ENCODE results near the gene PDZK1IP1.
"Not testable (repeated sequence)": the region's sequence is repeated elsewhere in the genome, so short reads cannot be mapped to it uniquely, and the experiment has no call there.

DNA sequence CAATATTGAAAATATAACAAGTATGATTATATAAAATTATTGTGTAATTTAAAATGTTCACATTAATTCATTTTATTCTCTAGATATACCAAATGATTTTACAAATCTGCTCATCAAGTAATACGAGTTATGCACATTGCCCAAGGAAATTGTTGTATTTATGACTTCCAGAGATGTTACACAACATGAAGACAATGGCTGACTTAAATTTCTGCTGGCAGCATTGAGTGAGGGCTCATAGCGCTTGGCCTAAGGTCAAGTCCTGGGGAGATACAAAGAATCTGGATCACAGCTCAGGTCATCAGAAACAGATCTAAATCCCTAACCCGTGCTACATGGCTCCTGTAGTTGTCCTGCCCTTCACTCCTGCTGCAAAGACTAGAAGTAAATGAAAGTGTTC is 49.5 kb downstream of the PDZK1IP1 start:
- TF ChIP-seq, protein P1, sequence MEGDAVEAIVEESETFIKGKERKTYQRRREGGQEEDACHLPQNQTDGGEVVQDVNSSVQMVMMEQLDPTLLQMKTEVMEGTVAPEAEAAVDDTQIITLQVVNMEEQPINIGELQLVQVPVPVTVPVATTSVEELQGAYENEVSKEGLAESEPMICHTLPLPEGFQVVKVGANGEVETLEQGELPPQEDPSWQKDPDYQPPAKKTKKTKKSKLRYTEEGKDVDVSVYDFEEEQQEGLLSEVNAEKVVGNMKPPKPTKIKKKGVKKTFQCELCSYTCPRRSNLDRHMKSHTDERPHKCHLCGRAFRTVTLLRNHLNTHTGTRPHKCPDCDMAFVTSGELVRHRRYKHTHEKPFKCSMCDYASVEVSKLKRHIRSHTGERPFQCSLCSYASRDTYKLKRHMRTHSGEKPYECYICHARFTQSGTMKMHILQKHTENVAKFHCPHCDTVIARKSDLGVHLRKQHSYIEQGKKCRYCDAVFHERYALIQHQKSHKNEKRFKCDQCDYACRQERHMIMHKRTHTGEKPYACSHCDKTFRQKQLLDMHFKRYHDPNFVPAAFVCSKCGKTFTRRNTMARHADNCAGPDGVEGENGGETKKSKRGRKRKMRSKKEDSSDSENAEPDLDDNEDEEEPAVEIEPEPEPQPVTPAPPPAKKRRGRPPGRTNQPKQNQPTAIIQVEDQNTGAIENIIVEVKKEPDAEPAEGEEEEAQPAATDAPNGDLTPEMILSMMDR (optimal IDR thresholded peaks at IDR 0.05 in 1 of 3, IDR thresholded peaks at IDR 0.05 in 1 of 3, conservative IDR thresholded peaks at IDR 0.05 in 1 of 3; ENCODE audit: extremely low read depth in 1 of 3, insufficient read depth in 2 of 3, low read length in 3 of 3): not testable (repeated sequence)
- not testable (repeated sequence) for TF ChIP-seq EZH2 (IDR thresholded peaks at IDR 0.05; ENCODE audit: low read length)
